Activated T-cell treated with anti-CD3 and anti-CD28 coated beads for 4 hours (primary cell): ENCODE data around the gene MSI2.

ENCODE experiments used
- DNase-seq: peaks from one replicate; pipeline ENCODE4 v3.0.0-alpha.2; 2020

Gene MSI2

DNA sequence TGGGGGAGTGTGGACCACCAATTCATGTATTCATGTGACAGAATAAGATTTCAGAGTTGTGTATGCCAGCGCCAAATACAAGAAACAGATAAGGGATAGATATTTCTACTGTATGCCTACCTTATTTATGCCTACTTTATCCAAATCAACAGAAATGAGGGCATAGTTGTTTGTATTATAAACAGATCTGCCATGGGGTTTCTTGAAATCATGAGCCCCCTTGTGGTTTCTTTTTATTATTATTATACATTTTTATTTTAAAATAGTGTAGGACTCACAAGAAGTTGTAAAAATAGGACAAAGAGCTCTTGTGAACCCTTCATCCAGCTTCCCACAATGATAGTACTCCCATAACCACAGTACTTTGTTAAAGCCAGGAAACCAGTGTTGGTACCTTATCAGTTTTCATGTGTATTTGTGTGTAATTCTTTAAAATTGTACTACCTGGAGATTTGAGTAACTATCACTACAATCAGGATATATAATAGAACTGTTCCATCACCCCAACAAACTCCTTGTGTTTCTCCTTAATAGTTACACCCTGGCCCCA, 259.4 kb downstream of the MSI2 start:
- DNase-seq, result no peak

DNA sequence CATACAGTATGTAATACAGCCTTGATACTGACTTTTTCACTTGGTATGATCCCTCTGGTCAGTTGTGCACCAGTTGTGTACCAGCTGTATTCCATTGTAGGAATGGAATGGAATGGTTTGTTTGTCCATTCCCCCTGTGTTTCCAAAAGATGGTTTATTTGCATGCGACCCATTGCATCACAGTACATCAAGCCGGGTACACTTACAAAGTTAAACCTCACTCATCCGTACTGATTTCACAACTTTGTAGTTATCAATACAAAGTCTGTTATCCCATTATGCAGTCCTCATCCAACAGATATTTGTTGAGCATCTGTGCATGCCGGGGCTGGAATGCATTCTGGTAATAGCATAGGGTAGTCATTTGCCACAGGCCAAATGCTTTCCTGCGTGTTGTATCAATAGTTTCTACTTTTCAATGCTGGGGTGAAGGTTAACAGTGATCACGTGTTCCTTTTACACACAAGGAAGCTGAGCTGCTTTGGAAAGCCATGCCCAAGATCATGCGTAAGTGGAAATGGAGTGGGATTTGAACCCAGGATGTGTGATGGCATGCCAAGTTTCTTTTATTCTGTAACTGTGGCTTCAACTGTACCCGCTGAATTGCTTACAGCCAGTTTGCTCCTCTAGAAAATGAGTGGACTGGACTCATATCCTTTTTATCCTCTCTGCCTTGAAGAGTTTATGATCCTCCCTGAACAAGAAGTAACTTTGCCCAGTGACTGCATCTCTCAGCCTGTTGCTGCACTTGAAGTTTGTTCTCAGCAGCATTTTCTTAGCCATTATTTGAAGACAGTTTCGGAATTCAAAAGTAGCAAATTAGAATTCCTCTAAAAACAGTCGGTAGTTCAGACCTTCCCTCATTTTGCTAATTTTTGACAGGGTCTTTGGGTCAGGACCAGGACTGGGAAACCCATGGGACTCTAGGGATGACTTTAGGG, 260.2 kb downstream of the MSI2 start:
- DNase-seq, result no peak

DNA sequence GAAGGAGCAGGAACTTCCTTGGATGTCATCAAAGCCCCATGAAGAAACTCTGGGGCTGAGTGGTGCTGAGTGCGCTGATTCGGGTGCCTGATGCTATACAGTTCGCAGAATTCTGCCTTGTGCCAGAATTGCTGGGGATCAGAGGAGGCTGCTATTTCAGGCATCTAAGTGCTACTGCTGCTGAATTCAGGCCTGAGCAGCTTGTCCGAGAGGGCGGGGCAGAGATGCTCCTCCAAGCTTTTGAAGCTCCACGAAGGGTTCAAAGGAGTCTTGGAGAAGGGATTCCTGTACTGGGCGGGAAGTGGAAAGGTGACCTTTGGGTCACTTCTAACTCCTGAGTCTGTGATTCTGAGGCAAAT, 260.9 kb downstream of the MSI2 start:
- no peak for DNase-seq

DNA sequence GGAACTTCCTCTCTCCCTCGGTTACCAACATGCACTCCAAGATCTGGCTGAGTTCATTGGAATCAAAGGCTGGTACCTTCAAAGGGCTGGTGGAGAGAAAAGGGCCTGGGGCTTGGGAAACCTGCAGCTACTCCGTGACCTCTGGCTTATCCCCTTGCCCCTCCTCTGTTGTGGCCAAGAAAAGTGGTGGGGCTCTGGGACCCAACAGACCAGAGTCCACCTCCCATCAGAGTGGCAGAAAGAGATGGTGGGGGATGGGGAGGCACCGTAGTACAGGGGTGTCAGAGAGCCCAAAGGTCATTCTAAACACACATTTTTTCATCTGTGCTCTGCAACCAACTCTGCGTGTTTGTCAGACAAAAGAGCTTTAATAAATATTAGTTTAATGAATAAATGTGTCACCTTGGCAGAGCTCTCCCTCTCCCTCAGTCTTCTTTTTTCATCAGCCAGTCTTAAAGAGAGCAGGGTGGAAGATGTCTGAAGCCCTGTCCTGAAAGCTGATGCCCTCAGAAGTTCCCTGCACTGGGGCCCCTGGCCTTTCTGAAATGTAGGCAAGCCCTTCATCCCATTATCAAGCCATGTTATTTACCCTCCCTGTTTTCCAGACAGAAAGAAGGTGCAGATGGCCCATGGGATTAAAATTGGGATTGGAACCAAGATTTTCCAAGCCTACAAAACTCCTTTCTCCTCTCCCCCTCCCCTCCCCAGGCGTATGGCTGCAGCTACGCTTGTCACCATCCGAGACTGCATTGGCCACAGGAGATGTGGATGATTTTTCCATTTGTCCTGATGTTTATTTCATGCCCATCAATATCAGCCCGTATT, 261.5 kb downstream of the MSI2 start:
- DNase-seq, result no peak

DNA sequence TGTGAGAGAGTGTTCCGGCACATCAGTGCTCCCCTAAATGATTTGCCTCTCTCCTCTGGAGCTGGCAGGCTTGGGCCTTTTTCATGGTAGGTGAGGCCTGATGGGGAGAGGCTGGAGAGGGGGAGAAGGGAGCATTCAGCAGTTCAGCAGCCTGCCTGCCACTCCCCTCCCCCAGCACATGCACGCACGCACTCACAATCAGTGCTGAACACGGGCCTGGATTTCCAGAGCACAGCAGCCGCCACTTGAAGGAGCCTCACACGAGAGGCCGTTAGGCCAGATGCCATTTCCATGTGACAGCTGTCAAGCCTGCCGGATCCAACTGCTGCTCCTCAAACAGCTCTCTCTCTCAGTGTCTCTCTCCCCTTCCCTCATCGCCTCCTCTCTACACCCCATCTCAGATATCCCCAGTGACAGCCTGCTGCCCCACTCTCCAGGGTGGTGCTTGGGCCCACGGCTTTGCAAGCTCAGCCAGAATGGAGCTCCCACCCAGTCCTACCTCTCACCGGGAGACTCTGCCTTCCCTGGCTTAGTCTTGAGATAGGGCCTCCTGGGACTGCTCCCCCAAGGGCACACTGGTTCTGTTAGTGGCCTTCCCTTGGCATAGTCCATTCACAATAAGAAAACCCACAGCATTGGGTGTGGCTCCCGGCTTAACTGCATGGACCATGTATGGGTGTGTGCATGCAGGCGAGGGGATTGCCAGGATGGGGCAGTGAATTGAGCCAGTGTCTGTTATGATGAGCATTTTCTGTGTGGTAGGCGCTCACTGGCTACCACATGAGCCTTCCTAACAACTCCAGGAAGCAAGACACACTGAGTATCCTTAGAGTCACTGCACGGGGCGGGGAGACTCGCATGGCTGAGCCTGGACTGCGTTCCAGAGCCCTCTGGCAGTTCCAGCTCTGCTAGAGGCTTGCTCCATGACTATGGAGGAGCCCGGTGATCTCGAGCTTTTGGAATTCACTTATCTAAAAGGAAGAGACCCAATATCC, 262.6 kb downstream of the MSI2 start:
- no peak for DNase-seq

DNA sequence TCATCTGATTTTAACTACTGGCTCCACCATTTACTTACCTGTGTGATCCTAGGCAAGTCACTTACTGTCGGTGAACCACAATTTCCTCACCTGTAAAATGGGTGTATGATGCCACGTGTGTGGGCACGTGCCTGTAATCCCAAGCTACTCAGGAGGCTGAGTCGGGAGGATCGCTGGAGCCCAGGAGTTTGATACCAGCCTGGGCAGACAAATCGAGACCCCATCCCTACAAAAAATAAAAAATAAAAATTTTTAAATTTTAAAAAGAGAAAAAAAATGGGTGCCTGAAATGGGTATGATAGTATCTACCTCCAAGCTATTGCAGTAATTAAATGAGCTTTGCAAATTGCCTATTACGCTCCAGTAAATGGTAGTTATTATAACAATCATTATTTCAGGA, 263.5 kb downstream of the MSI2 start:
- DNase-seq, result no peak

DNA sequence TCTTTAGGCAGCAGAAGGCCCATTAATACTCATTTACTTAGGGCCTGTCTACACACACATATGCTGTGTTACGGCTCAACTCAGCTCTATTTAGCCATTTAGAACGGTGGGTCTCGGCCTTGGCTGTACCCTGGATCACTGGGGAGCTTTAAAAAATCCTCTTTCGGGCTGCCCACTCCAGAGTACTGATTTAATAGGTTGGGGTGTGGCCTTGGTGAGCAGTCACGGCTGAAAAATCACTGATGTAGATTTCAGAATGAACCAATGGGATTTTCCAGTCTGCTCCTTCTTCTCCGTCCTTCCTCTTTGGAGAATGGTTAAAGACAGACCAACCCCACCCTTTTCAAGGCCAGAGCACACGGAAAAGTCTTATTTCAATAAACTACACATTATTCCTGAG, 265.3 kb downstream of the MSI2 start:
- DNase-seq, result no peak

DNA sequence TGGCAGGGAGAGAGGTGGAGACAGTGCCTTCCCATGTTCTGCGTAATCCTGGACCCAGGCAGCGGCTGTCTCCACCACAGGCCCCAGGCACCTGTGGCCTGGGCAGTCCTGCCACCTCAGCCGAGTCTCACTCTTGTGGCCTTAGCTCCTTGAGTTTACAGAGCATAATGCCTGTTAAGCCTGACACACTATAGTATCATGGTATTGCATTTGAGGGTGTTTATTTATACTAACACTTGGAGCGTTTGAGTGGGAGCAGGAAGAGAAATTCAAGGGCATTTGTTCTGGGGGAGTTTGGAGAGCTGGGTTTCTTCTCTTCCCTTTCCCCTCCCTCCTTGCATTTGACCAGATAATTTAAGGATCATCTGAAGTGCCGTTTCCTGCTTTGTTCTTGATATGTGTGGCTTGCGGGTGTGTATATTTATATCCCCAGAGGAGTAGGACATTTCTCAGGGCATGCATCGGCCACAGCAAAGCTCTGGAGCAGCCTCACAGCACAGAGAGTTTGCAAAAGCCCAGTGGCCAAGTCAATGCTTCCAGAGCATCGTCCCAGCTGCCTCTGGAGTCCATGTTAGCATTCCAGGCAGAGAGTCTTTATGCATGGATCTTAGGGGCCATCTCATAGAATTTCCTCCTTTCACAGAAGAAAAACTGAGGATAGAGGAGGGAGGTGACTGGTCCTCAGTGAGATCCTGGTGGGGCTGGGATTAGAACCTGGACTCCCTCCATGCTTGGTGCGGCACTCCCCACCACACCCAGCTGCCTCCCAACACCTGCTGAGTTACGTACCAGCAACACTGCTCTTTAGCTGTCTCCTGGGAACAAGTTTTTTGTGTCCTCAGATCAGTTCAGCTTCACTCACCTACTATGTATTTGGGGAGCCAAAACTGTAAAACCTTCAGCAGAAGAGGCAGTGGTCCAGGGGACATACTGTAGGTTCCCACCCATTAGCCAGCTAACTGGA, 266.0 kb downstream of the MSI2 start:
- DNase-seq, result no peak

DNA sequence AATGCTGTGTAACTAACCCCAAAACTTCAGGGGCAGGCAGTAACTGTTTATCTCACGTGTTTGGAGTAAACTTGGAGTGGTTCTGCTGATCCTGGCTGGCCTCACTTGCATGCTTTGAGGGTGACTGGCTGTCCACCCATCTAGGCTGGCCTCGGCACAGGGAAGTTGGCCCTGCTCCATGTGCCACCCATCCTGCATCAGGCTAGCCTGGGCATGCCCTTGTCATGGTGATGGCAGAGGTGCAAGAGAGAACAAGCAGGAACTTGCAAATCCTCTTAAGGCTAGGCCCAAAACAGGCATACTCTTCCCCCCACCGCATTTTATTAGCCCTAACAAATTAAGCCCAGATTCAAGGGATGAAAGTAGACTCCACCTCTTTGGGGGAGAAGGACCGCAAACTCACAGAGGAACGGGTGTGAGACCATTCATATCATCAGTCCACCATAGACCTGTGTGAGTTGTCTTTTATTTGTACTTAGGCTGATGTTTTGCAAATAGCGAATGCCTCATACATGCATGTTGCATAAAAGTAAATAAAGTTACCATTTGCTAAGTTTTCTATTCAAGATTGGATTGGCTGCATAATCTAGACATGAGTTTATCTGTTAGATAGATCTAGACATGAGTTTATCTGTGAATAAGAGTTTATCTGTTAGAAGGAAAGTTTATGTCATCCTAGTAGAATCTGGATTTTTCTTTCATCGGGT, 267.8 kb downstream of the MSI2 start:
- no peak for DNase-seq

DNA sequence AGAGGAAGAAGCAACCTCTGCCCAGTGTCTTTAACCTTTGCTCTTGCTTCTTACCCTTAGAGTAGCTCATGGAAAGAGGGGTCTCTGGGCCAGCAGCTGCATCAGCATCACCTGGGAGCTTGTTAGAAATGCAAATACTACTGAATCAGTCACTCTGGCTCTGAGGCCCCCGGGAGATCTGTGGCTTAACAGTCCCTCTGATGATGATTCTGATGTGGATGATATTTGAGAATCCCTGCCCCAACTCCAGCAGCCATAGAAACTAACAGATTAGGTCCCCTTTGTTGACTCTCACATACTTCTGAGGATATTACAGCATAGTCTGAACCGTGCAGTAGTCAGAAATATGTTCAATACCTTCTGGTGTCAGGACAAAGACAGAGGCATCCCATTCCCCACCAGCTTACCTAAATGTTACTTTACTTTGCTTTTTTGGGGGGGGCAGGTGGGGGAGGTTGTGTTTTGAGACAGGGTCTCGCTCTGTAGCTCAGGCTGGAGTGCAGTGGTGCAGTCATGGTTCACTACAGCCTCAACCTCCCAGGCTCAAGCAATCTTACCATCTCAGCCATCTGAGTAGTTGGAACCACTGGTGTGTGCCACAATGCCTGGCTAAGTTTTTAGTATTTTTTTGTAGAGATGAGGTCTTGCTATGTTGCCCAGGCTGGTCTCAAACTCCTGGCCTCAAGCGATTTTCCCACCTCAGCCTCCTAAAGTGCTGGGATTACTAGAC, 268.7 kb downstream of the MSI2 start:
- DNase-seq, result no peak

DNA sequence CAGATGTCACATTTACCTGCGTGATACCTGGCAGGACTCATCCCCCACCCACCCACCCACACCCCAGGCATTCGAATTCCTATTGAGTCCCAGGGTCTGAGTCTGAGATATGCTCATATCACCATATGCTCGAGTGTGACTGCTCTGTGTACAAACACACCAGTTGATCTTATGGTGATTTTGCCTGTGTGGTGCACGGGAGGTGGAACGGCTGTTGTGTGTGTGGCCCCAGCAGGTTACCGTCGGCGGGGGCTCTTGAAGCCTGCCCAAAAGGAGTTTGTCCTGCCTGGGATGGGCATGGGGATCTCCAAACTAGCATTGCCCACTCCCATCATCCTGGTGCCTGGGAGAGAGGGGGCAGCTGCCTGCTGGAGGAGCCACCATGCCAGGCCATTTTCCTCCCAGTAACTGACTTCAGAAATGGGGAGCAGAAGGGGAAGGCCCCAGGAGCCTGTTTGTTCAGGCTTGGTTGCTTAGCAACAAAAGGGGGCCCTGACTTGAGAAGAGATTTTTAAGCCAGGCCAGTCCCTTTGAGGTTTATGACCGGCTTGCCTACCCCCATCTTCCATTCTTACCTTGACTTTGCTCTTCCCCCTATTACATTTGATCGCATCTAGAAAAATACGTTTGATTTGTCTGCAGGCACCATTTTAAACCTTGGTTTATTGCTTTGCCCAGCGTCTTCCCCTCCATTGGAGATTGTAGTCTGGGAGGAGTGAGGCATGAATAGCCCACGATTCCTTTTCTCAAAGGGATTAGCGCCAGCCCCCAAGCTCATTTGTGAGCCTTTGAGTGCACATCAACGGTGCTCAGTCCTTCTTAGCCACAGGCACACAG, 271.1 kb downstream of the MSI2 start:
- no peak for DNase-seq

DNA sequence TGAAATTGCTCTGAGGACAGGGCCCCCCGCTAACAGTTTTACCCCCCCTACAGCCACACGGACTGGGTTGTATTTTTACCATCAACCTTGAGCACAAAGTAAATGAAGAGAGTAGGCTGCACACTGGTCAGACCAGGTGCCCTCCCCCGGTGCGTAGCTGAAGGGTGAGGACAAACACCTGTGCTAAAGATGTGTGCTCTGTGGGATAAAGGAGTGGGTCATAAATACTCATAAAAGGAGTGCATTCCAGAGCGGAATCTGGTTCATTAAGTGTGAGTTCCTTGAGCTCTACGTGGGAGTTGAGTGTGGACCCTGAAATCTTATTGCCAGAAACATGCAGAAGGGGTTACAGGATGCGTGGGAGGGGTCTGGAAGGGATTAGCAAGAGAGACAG, 271.7 kb downstream of the MSI2 start:
- no peak for DNase-seq

DNA sequence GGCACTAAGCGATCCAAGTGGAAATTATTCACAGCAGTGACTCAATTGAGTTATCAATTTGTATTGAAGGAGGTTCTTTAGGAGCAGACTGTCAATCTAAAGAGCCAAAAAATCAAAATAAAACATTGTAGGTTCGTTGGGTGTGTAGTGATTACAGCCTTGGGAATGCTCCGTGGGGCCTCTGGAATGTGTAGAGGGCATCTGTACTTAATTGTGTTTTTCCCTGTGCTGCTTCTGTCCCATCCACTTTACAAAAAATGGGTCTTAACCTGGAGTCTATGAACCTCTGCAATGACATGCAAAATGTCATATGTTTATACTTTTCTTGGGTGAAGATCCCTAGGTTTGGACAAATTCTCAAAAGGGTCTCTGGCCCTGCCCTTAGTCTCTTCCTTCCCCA, 273.7 kb downstream of the MSI2 start:
- DNase-seq, result no peak

DNA sequence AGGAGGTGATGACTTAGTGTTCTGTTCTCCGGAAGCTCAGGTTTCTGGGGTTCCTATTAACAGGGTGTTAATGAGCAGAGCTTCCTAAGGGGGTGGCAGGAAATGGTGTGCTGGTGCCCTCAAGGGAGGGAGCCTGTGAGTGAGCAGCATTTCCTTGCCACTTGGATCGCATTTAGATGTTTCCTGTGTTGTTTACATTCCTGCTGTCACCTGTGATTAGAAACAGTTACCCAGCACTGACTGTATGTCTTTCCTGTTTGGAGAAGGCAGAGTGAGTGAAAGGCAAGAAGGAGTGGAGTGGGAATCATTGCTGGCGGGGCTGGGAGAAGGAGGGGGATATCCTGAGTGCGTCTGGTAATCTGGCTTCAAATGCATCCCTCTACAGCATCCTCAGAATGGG, 274.2 kb downstream of the MSI2 start:
- DNase-seq, result no peak

DNA sequence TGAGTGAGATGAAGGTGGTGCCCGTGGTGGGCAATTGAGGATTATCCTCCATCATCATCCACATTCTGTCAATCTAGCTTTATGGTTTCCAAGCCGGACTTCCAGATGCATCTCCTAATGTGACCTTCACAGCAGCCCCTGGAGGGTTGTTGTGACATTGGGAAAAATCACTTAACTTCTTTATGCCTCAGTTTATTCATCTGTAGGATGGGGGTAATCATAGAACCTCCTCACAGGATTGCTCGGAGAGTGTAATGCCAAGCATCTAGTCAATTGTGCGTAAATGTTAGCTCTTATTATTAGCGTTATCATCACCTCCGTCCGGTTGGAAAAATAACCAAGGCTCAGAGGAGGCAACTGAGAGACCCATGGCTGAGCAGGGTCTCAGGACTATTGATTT, 274.8 kb downstream of the MSI2 start:
- DNase-seq, result no peak

DNA sequence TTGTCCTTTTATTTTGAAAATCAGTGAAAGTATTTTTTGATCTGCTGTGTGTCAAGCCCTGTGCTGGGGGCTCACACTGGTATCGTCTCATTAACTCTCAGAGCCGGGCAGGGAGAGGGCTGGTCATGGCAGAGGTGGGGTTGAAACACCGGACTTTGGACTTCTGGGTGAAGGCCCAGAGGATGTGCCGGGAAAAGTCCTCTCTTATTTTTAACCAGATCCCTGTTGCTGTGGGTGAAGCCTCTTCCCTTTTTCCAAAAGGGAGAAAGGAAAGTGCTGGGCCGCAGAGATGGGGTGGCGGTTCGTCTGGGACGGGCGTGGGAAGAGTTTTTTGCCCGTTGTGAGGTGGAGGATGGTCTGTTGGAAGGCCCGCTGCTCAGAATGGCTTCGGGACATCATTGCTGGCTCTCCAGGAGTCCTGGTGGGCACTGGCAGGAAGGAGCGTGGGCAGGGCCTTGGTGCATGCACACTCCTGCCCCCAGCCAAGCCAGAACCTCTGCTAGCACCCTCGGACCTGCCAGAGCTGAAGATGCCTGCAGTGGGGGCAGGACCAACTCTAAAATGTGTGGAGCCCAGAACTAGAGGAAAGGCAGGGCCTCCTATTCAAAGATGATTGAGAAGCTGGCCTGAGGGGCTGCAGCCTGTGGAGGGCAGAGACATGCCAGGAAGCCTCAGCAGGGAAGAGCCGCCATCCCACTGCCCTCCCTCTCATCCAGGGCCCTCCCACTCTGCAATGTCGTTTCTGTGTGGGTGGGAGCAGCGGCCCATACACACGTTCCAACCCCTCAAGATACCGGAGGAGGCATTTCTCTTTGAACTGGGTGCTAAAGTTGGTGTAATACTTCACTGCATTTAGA, 275.6 kb downstream of the MSI2 start:
- DNase-seq, result no peak

DNA sequence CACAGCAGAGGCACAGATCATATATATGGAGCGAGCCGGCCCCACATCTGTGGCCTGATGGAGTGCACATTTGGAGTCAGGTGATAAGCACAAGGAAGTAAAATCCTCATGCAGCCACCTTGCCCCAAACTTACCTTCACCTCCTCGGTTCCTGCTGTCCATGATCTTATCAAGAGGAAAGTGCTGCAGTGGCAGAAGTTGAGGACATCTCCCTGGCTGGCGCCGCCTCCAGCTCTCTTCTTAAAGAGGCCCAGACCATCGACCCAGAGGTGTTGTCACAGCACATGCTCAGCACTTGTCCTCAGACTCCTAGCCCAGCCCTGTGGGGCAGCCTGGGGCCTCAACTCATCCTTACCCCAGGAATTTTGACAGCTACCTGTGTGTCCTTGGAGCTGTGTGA, 276.2 kb downstream of the MSI2 start:
- DNase-seq, result no peak

DNA sequence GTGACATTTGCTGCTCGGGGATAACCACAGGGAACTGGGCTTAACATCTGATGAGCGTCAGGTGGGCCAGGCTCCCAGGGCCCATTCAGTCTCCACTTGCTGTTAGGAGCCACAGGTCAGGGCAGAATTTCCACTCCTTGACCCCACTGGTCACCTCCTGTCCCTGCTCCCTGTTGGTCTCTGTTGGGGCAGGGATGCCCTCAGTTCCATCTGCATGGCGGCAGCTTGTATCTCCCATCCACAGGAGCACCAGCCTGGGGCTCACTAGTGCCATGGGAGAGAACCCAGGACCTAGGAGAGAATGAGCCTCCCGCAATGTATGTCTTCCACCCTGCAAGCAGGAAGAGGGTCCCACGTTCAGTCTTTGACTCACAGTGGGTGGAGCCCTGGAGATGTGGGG, 276.6 kb downstream of the MSI2 start:
- no peak for DNase-seq
